Endothelial cell (in vitro differentiated cells): ENCODE data around the gene RGS5. TPM values are rescaled to one million over a fixed set of nuclear protein-coding genes. Genes with fewer than 3 reads are reported as not detected.

Source experiments
- DNase-seq: peaks from one replicate; pipeline ENCODE4 v3.0.0; 2021; ENCODE audit warnings: low spot score
- H3K27ac Mint-ChIP-seq: one replicate; pipeline ENCODE4 v1.8.0; 2021; ENCODE audit warnings: mixed read lengths, inconsistent platforms; ENCODE audit not compliant: unreplicated experiment
- H3K27me3 Mint-ChIP-seq: one replicate; pipeline ENCODE4 v1.8.0; 2021; ENCODE audit warnings: mild to moderate bottlenecking, moderate library complexity, mixed read lengths, inconsistent platforms; ENCODE audit not compliant: unreplicated experiment
- H3K36me3 Mint-ChIP-seq: one replicate; pipeline ENCODE4 v1.8.0; 2021; ENCODE audit warnings: mild to moderate bottlenecking, low read depth, mixed read lengths, inconsistent platforms; ENCODE audit not compliant: unreplicated experiment
- H3K4me1 Mint-ChIP-seq: one replicate; pipeline ENCODE4 v1.8.0; 2021; ENCODE audit warnings: mild to moderate bottlenecking, mixed read lengths, inconsistent platforms; ENCODE audit not compliant: unreplicated experiment
- H3K4me3 Mint-ChIP-seq: one replicate; pipeline ENCODE4 v1.8.0; 2021; ENCODE audit warnings: mild to moderate bottlenecking, mixed read lengths, inconsistent platforms; ENCODE audit not compliant: unreplicated experiment
- H3K9me3 Mint-ChIP-seq: one replicate; pipeline ENCODE4 v1.8.0; 2021; ENCODE audit warnings: mixed read lengths, inconsistent platforms; ENCODE audit not compliant: unreplicated experiment
- total RNA-seq: library from RNA; stranded (reverse); fragmentation: NEBNext Ultra II Directional; extraction: Animal tissue kit (Norgen Biotek cat#: 25700); gene quantifications from one replicate; pipeline ENCODE4 v1.2.1, GENCODE V29; 2021; ENCODE audit not compliant: unreplicated experiment
- TF ChIP-seq, protein P1 (sequence below): fragments of 200-600 bp; sonication (generic); IDR thresholded peaks from one replicate; pipeline ENCODE4 v1.5.0; 2021; ENCODE audit warnings: antibody characterized with exemption; ENCODE audit not compliant: unreplicated experiment

RGS5 gene
- total RNA-seq, 1 donor from 2014 or later = 581 TPM

DNA sequence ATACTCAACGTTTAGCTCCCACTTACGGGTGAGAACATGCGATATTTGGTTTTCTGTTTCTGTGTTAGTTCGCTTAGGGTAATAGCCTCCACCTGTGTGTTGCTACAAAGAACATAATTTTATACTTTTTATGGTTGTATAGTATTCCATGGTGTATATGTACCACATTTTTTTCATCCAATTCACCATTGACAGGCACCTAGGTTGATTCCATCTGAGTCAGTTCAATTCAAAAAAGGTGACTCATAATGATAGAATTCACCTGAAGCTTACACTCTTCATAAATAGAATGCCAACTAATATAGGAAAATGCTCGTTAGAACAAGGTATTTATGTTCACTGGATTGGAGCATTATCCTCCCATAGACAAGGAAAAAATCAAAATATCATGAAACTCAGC is 95.1 kb downstream of the RGS5 start:
- Mint-ChIP-seq H3K36me3 (peaks cover 6% of the 10 kb centered on the region), H3K27ac (no peak overlapping the region), H3K27me3 (peaks cover 2% of the 10 kb centered on the region), H3K9me3 (peaks cover 6% of the 10 kb centered on the region), H3K4me1 (no peaks in the 10 kb centered on the region), H3K4me3 (no peak overlapping the region)
- DNase-seq = no peak
- TF ChIP-seq, protein P1, sequence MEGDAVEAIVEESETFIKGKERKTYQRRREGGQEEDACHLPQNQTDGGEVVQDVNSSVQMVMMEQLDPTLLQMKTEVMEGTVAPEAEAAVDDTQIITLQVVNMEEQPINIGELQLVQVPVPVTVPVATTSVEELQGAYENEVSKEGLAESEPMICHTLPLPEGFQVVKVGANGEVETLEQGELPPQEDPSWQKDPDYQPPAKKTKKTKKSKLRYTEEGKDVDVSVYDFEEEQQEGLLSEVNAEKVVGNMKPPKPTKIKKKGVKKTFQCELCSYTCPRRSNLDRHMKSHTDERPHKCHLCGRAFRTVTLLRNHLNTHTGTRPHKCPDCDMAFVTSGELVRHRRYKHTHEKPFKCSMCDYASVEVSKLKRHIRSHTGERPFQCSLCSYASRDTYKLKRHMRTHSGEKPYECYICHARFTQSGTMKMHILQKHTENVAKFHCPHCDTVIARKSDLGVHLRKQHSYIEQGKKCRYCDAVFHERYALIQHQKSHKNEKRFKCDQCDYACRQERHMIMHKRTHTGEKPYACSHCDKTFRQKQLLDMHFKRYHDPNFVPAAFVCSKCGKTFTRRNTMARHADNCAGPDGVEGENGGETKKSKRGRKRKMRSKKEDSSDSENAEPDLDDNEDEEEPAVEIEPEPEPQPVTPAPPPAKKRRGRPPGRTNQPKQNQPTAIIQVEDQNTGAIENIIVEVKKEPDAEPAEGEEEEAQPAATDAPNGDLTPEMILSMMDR = no peak

DNA sequence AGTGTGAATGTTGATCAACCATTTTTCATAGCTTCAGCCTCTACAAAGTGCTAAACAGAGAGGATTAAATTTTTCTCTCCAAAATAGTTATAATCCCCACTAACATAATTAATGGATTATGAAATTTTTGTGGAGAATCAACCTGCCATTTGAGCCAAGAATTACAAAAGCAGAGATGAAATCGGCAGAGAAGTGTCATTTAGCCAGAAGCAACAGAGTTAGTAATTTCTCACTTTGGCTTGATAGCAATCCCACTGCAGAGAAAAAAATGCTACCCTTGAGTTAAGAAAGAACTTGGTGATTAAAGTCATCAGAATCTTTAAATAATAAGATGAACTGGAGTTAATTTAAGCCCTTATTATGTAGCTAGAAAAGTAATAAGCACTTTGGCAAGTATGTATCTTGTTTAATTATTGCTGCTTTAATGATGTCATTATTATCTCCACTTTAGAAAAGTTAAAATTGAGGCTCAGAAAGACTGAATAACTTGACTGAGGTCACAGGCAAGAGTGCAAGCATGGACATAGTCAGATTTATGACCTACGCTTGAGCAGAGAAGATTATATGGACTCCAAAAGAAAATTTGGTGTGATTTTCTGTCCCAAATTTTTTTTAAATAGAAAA is 96.2 kb downstream of the RGS5 start:
- peaks cover 6% of the 10 kb centered on the region for H3K36me3 Mint-ChIP-seq
- no peak overlapping the region for H3K27ac Mint-ChIP-seq
- TF ChIP-seq, protein P1 = no peak
- peaks cover 2% of the 10 kb centered on the region for H3K27me3 Mint-ChIP-seq
- H3K4me3 Mint-ChIP-seq = no peak overlapping the region
- peaks cover 6% of the 10 kb centered on the region for H3K9me3 Mint-ChIP-seq
- no peak for DNase-seq
- no peaks in the 10 kb centered on the region for H3K4me1 Mint-ChIP-seq

DNA sequence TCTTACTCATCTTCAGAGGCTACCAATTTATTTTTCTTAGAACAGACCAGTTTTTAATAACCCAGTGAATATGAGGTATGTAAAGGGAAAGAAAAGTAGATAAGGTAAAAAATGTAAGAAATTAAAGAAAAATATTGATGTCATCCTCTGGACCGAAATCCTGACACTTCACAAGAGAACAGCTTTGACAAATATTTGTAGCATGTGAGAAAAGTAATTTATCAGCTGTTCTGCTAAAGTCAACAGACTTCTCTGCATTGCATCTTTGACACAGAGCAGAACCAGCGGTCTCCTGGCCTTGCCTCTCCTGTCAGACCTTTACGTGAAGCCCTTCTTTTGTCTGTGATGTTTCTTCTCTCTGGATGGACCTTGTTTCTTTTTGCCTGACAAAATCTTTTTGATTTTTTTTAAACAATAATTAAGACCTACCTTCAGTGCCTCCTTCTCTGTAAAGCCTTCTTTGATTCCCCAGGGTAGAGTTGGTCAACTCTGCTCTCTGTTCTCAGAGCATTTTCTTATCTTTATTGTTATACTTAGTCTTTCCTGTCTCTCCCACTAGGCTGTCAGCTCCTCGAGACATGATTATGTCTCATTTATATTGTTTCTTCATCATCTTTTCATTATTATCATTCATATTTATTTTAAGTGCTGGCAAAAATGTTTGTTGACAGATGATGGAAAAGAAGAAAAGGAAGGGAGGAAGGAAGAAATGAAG is 98.2 kb downstream of the RGS5 start:
- H3K4me1 Mint-ChIP-seq = no peaks in the 10 kb centered on the region
- DNase-seq = no peak
- H3K9me3 Mint-ChIP-seq = no peaks in the 10 kb centered on the region
- H3K36me3 Mint-ChIP-seq = no peaks in the 10 kb centered on the region
- peaks cover 2% of the 10 kb centered on the region for H3K27me3 Mint-ChIP-seq
- H3K27ac Mint-ChIP-seq = no peak overlapping the region
- no peak overlapping the region for H3K4me3 Mint-ChIP-seq
- TF ChIP-seq, protein P1 = no peak

DNA sequence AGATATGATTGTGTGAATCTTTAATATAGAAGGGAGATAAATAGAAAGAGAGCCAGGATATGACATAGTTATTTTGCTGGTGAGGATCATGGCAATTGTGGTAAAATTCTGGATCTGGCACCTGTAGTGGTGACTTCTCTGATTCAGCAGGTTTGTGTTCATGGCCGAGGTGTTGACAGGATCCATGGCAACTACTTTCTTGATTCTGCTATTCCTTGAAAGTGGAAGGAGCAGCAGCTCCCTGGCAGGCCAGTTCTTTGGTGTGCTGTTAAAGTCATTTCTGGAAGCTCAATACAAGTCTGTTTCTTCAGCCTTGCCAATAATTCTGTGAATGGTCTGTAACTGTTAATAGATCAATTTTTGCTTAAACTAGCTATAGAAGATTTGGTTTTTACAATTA is 100.1 kb downstream of the RGS5 start:
- Mint-ChIP-seq H3K4me1 (no peaks in the 10 kb centered on the region), H3K4me3 (no peak overlapping the region), H3K27ac (no peak overlapping the region), H3K27me3 (peaks cover 2% of the 10 kb centered on the region), H3K9me3 (no peaks in the 10 kb centered on the region), H3K36me3 (no peaks in the 10 kb centered on the region)
- DNase-seq = no peak
- TF ChIP-seq, protein P1 = no peak

DNA sequence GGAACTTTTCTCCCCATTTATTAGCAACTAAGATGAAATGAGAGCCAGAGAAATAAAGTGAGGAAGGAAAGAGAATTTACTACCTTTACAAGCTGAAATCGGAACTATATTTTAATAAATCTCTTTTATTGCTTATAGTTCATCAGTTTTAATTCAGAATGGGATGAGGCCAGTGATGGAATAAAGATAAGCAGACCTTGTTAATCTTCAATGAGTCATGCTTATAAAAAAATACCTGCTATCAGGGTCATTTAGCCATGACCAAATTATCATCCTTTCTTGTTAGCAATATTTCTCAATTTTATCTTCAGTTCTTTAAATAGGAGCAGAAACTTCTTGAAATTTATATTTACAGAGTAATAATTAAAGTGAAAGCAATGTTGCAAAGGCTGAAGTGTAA is 107.5 kb downstream of the RGS5 start:
- TF ChIP-seq, protein P1 = no peak
- no peak for DNase-seq
- Mint-ChIP-seq H3K9me3 (no peaks in the 10 kb centered on the region), H3K27ac (no peak overlapping the region), H3K27me3 (no peaks in the 10 kb centered on the region), H3K4me1 (no peaks in the 10 kb centered on the region), H3K36me3 (no peaks in the 10 kb centered on the region), H3K4me3 (no peak overlapping the region)
